SIG-M5 (cell line): ENCODE measurements around the gene MPV17L.
"Not testable (repeated sequence)": the region's sequence is repeated elsewhere in the genome, so short reads cannot be mapped to it uniquely, and the experiment has no call there.

Source experiments
- DNase-seq: peaks from one replicate; lab custom pipeline; 2025; lab: John Stamatoyannopoulos, UW

The MPV17L gene

DNA sequence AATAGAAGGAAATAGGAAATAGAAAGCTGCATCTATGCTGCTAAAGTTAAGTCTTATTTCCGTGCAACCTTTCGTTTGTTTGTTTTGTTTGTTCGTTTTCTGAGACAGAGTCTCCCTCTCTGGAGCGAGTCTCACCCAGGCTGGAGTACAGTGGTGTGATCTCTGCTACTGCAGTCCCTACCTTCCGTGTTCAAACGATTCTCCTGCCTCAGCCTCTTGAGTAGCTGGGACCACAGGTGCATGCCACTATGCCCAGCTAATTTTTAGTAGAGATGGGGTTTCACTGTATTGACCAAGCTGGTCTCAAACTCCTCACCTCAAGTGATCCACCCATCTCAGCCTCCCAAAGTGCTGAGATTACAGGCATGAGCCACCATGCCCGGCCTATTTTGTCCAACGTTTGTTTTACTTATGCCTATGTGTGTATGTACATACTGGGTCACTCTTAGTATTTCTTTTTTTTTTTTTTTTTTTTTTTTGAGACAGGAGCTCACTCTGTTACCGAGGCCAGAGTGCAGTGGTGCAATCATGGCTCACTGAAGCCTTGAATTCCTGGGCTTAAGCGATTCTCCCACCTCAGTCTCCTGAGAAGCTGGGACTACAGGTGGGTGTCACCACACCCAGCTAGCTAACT, 55.7 kb downstream of the MPV17L start:
- no peak for DNase-seq

DNA sequence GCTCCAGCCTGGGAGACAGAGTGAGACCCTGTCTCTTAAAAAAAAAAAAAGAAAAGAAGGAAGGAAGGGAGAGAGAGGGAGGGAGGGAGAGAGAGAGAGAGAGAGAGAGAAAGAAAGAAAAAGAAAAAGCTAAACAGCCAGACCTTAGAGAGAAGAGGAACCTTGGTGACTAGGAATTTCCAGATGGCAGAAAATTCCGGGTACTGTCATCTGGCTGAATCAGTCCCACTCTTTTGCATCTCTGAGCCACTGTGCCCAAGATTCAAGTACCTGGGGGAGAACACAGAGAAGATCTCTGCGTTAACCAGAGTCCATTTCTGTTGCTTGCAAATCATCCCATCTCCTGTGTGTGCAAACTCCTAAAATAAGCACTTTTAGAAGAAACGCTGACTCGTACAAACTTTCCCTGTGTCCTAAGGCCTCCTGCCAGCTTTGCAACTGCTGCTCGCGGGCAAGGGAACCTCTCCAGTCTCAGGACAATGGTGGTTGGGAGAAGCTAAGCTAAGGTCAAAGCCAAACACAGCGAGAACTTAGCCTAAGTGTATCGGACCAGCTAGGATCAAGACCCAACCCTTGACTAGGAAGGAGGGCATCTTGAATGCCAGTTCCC, 56.8 kb downstream of the MPV17L start:
- no peak for DNase-seq

DNA sequence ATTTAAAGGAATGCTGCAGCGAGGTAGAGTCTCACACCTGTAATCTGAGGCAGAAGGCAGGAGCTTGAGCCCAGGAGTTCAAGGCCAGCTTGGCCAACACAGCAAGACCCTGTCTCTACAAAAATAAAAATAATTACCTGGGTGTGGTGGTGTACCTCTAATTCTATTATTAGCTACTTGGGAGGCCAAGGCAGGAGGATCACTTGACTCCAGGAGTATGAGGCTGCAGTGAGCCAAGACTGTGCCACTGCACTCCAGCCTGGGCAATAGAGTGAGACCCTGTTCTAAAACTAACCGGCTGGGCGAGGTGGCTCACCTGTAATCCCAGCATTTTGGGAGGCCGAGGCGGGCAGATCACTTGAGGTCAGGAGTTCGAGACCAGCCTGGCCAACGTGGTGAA, 57.7 kb downstream of the MPV17L start:
- DNase-seq, result not testable (repeated sequence)

DNA sequence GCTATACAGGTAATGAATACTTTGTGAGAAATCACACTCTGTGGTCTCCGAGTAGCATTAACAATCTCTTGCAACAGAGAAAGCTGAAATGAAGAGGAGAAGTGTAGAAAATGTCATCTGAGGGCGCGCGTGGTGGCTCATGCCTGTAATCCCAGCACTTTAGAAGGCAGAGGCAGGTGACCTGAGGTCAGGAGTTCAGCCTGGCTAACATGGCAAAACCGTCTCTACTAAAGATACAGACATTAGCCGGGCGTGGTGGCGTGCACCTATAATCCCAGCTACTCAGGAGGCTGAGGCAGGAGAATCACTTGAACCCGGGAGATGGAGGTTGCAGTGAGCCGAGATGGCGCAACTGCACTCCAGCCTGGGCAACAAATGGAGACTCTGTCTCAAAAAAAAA, 59.4 kb downstream of the MPV17L start:
- not testable (repeated sequence) for DNase-seq

- DNase-seq, result no peak
These were observed 61.8 kb downstream of the MPV17L start for GRCh38 chr16:15457400-15457799.

GRCh38 chr16:15457958-15458357, 62.4 kb downstream of the MPV17L start:
- DNase-seq, result no peak

GRCh38 chr16:15459791-15460190, 64.2 kb downstream of the MPV17L start:
- DNase-seq, result no peak

GRCh38 chr16:15460601-15461000, 65.0 kb downstream of the MPV17L start:
- no peak for DNase-seq

DNA sequence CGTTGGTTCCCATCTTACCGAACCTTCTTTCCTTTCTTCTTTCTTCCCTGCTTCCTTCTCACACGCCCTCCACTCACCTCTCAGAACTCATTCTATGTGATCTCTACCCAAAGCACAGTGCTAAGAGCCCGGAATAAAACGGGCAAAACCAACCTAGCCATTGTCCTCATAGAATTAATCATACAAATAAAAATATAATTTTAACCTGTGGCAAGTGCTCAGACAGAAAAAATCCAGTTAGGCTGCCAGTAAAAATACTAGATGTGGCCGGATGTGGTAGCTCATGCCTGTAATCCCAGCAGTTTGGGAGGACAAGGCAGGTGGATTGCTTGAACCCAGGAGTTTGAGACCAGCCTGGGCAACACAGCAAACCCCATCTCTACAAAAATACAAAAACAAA, 65.8 kb downstream of the MPV17L start:
- no peak for DNase-seq
